Activated naive CD4-positive, alpha-beta T cell treated with anti-CD3 and anti-CD28 coated beads, Interleukin-2, amount 50 U/mL, for 24 hours (primary cell): ENCODE data around the gene PYGO2.
A peak's percentile ranks its signal among the peaks of the same experiment; 100 is the strongest.

ENCODE experiments used
- H3K27ac Mint-ChIP-seq: one replicate; pipeline ENCODE4 v1.8.0; 2021; ENCODE audit warnings: mild to moderate bottlenecking, mixed read lengths
- H3K27me3 Mint-ChIP-seq: one replicate; pipeline ENCODE4 v1.8.0; 2021; ENCODE audit warnings: mixed read lengths
- H3K36me3 Mint-ChIP-seq: one replicate; pipeline ENCODE4 v1.8.0; 2021; ENCODE audit warnings: mixed read lengths
- H3K4me1 Mint-ChIP-seq: one replicate; pipeline ENCODE4 v1.8.0; 2021; ENCODE audit warnings: mixed read lengths
- H3K4me3 Mint-ChIP-seq: one replicate; pipeline ENCODE4 v1.8.0; 2021; ENCODE audit warnings: mild to moderate bottlenecking, mixed read lengths
- H3K9me3 Mint-ChIP-seq: one replicate; pipeline ENCODE4 v1.8.0; 2021; ENCODE audit warnings: mixed read lengths

The PYGO2 gene

DNA sequence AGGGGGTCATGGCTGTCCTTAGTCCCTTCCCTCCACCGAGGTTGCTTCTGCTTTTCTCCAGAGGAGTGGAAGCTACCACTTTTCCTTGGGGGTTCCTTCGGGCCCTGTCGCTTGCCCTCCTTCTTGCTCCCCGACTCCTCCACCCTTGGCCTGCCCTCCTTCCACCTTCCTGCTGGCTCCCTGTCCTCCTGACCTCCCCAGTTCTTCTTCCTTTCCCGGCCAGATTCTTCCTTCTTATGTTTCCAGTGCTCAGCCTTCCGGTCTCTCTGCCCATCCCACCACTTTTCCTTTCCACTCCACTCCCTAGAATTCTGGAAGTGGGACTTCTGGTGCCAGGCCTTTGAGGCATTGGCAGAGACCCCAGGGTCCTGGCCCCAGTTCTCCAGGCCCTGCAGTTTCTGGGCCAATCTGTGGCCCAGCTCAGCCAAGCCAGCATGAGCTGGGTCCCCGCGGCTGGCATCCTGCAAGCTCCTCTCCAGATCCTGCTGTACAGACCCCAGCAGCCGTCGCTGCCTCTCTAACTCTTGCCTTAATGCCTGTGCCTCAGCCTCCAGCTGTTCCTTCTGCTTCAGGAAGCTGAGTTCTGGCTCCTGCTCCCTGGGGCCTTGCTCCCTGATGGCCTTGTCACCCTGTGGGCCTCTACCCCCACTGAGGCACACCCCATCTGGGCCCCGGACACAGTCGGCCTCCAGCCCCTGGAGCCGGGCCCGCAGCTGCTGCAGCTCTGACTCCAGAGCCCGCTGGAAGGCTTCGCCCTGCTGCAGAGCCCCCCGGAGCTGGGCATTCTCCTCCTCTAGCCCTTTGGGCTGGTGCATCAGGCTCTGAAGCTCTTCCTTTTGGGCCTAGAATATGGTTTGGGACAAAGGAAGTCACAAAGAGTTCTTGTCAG lies 15.4 kb downstream of the PYGO2 start:
- H3K4me1 Mint-ChIP-seq = peaks cover 43% of the 10 kb centered on the region
- H3K36me3 Mint-ChIP-seq = peaks cover 11% of the 10 kb centered on the region
- H3K4me3 Mint-ChIP-seq = no peak overlapping the region
- no peaks in the 10 kb centered on the region for H3K9me3 Mint-ChIP-seq
- H3K27me3 Mint-ChIP-seq = no peaks in the 10 kb centered on the region
- H3K27ac Mint-ChIP-seq = peak overlapping the region; percentile 53

DNA sequence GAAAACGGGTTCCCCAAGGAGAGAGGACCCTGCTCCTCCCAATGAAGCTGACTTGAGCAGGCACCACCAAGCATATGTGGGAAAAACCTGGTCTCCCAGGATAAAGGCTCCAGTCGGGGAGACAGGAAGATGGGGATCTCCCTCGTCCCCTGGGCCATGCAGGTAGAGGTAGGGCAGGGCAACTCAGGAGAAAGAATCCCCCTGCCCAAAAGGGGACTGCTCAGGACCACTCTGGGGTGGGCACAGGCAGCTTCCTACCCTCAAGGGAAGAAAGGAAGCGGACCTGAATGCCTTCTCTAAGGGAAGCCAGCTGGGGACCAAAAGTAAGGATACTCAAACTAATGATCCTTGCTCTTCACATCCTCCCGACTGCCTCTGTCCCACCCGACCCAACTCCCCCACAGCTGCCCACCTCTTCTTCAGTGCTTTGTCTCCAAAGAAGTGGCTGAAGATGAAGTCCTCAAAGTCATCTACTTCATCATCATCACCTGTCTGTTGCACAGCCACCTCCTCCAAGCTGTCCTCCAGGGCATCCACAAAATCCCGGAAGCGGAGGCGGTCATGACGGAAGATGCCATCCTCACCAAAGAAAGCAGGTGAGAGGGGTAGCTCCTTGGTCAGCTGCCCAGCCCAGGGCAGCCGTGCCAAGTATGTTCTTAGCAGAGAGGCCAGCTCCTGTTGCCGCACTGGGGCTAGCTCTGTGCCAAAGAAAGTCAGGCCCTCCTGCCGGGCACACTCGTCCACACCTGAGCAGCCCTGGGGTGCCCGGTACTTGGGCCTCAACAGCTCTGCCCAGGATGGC lies 16.2 kb downstream of the PYGO2 start:
- no peak overlapping the region for H3K4me3 Mint-ChIP-seq
- no peak overlapping the region for H3K27ac Mint-ChIP-seq
- H3K36me3 Mint-ChIP-seq = peaks cover 7% of the 10 kb centered on the region
- H3K27me3 Mint-ChIP-seq = no peaks in the 10 kb centered on the region
- H3K9me3 Mint-ChIP-seq = no peaks in the 10 kb centered on the region
- H3K4me1 Mint-ChIP-seq = peaks cover 43% of the 10 kb centered on the region

DNA sequence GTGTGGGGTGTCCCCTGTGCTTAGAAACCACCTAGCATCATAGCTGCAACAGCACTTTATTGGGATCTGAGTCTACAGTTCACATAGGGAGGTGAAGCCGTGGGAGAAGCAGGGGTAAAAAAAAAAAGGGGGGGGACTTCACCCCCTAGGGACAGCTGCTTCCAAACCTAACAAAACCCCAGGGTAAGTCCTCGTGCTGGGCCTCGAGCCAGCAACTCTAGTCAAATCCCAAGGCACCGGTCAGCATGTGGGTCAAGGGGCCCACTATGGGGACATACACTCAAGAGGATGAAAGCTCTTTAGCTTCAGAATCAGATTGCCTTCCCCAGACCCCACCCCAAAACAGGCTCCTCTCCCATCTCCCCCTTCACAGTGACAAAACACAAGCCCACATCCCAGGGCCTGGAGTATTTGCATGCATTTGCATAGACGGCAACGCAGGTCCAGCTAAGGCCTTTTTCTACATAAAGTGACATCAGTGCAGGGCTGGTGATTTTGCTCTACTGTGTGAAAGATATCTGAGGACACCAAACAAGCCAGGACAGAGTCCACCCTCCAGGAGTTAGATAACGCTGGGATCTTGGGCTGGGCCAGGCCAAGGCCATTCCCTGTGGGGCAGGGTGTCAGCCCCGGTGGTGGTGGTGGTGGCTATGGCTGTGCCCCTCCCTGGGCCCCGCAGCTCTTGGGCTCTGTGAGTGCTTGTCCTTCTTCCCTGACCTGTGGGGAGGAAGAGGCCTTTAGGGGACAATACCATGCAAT lies 17.0 kb downstream of the PYGO2 start:
- Mint-ChIP-seq H3K27me3 (no peaks in the 10 kb centered on the region), H3K27ac (no peak overlapping the region), H3K4me1 (peaks cover 46% of the 10 kb centered on the region), H3K36me3 (peaks cover 7% of the 10 kb centered on the region), H3K9me3 (no peaks in the 10 kb centered on the region), H3K4me3 (no peak overlapping the region)

DNA sequence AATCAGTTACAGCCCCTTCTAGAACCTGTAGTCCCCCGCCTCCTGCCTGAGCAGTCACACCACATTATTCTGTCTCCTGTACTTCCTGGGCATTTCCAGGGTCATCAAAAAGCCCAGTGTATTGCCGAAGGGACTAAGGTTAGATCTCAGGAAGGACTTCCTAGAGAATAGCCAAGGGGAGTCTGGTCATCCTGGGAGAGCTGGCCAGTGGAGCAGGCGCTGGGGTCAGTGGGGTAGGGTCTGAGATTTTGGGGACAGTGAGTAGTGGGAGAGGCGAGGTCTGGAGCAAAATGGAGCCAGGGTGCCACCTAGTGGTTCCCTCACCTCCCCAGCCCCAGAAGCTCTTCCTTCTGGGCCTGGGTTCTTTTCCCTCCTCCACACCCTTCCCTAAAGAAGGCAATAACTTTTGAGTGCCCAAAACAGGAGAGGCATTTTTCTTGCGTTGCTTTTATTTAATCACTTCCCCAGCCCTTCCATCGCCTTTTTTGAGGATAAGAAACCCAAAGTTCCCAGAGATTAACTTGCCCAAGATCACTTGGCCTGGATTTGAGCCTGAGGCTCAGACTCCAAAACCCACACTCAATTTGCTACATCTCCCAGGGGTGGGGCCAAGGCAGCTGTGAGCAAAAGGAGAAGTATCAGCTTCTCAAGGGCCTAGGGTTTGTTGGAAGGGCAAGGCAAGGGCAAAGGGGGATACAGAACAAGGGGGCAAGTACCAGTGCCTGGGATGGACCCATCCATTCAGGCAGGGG lies 17.8 kb downstream of the PYGO2 start:
- H3K9me3 Mint-ChIP-seq = no peaks in the 10 kb centered on the region
- peaks cover 46% of the 10 kb centered on the region for H3K4me1 Mint-ChIP-seq
- peaks cover 7% of the 10 kb centered on the region for H3K36me3 Mint-ChIP-seq
- peak overlapping the region; percentile 80 for H3K27ac Mint-ChIP-seq
- H3K27me3 Mint-ChIP-seq = no peaks in the 10 kb centered on the region
- no peak overlapping the region for H3K4me3 Mint-ChIP-seq

DNA sequence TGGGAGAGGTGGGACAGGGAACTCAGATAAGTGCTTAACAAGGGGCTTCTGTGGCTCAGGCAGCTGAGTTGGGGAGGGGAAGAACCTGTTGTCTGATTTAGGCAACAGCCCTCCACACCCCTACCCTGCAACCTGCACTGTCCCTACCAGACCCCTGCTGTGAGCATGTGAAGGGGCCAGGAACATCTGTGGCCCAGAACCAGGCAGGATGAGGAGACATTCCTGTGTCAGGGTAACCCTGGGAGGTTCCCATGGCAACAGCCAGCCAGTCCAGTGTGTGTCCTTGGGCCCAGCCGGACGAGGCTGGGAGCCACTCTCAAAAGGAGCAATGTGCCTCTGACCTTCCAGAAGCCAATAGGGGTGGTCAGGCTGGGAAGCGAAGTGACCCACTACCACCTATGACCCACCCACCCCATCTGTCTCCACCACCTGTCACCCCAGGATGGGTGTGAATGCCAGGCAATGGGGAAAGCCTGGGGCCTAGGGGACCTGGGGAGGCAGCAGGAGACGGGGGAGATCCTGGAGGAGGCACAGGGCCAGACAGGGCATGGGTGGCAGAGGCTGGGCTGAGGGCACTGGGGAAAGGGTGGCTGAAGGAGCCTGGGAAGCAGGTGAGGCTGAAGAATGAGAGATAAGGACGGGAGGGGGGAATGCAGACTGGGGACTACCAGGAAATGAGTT lies 20.1 kb downstream of the PYGO2 start:
- peaks cover 4% of the 10 kb centered on the region for H3K36me3 Mint-ChIP-seq
- H3K9me3 Mint-ChIP-seq = no peaks in the 10 kb centered on the region
- no peaks in the 10 kb centered on the region for H3K27me3 Mint-ChIP-seq
- peaks cover 58% of the 10 kb centered on the region for H3K4me1 Mint-ChIP-seq
- H3K4me3 Mint-ChIP-seq = no peak overlapping the region
- H3K27ac Mint-ChIP-seq = peak overlapping the region; percentile 46

DNA sequence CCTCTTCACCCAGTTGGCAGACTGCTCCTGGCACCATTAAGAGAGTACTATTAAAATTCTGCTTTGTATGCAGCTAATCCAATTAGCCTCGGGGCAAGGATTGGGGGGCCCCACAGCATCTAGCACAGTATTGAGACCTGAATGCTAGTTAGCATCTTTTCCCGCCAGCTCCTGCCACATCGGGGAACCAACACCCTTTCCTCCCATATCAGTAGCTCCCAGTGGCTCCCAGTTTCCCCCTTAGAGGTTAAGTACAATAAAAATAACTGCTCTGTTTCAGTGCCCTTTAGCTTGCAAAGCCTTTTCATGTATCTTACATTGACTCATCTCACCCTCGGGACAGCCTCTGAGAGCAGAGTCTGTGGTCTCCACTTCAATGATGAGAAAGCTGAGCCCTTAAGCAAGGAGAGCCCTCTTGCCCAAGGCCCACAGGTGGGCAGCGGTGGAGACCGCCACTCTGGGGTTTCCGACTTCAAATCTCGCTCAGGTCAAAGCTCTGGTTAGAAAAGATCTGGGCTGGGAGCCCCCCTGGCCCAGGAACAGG lies 20.9 kb downstream of the PYGO2 start:
- Mint-ChIP-seq H3K27ac (peak overlapping the region; percentile 83), H3K36me3 (peaks cover 2% of the 10 kb centered on the region), H3K4me3 (peak overlapping the region; percentile 55), H3K27me3 (no peaks in the 10 kb centered on the region), H3K4me1 (peaks cover 61% of the 10 kb centered on the region), H3K9me3 (no peaks in the 10 kb centered on the region)

DNA sequence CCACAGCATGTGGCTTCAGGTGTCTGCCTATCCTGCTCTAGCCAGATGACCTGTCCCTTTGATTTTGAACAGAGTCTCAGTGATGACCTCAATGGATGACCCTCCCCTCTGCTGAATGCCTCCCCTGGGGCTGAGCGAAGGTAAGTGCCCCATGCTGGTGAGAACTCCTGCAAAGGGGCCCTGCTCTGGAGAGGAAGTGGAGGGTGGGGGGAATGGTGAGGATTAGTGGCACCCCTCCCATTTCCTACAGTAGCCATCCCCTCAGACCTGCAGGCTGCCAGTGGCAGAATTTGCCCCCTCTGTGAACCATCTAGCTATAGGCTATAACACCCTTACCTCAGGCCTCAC lies 21.4 kb downstream of the PYGO2 start:
- Mint-ChIP-seq H3K4me1 (peaks cover 63% of the 10 kb centered on the region), H3K36me3 (peaks cover 2% of the 10 kb centered on the region), H3K4me3 (no peak overlapping the region), H3K9me3 (no peaks in the 10 kb centered on the region), H3K27me3 (no peaks in the 10 kb centered on the region), H3K27ac (peak overlapping the region; percentile 83)

DNA sequence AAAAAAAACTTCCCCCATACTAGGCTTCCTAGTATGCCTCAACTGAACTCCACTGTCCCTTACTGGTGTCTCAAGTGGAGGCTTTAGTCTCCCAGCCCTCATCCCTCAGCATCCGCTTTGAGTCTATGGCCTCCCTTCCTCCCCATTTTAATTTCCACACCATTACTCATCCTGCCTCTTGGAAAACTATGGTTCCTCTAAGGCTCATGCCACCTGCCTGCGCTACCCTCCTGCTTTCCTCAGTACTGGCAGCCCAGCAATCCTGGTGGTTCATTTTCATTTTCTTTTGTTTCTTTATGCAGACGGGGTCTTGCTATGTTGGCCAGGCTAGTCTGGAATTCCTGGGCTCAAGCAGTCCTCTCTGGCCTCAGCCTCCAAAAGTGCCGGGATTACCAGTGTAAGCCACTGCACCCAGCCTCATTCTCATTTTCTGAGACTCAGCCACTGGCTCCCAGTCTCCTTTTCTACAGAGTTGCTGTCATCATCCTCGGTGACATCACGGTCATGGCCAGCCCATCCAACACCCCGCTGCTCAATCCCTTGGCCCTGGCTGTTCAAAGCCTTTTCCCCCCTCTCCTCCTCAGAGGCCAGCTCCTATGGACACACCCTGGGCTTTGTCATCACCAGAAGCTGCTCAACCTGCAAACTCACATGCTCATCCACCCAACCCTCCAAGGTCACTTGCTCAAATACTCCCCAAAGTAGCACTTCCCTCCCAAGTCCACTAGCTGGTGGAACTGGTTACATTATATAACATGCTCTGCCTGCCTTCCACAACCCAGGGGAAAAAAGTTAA lies 22.8 kb downstream of the PYGO2 start:
- Mint-ChIP-seq H3K36me3 (peaks cover 2% of the 10 kb centered on the region), H3K27ac (peak overlapping the region; percentile 37), H3K27me3 (no peaks in the 10 kb centered on the region), H3K9me3 (no peaks in the 10 kb centered on the region), H3K4me3 (peak overlapping the region; percentile 68), H3K4me1 (peaks cover 62% of the 10 kb centered on the region)

DNA sequence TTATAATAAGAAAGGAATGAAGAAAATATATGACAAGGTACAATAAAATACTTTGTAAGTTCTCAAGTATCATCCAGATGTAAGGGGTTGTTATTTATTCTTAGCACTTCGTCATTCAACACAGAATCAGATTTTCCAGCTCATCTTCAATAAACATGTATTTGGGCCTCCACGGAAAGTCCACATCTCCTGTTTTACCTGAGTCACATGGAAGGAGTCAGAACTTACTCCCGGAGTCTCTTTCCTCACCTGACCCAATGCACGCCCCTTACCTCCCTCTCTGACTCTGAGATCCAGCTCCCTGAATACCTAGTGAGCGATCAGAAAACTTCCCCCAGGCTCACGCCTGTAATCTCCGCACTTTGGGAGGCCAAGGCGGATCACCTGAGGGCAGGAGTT lies 23.6 kb downstream of the PYGO2 start:
- Mint-ChIP-seq H3K27me3 (no peaks in the 10 kb centered on the region), H3K36me3 (peaks cover 2% of the 10 kb centered on the region), H3K4me3 (peak overlapping the region; percentile 98), H3K9me3 (no peaks in the 10 kb centered on the region), H3K27ac (peak overlapping the region; percentile 98), H3K4me1 (peaks cover 56% of the 10 kb centered on the region)

DNA sequence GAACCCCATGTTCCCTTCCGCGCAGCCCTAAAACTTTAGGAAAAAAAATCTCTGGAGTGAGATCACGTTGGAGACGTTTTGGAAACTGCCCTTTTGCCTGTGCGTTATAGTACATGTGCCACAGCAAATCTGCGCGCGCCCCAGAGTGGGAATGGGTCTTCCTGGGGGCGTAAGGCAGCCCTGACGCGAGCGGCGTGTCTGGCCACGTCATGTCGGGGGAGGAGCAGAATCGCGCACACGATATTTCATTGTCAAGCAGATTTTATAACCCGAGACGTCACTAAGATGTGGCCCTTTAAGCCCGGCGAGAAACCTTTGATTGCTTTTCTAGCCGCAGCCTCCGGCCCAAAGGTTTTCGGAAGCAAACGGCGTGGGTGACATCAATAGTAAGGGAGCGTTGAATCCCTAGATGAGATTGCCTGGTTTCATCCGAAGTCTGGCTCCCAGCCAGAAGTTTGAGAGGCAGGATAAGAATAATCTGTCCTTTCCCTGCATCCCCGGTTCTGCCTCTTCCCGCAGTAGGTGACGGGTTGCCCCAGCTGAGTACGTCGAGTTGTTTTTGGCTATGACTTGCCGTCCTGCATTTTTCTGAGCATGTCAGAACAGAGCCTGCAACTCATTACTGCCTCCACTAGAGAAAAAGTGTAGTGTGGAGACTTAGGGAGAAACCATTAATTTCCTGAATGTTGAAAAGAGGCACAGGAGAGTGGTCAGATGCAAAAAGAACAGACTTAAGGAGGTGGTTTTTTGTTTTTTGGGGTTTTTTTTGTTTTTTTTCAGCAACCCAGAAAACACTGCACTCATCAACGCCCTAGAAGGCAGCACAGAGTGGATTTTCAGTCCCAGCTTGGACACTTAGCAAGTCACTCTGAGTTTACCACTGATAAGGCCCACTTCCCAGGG lies 24.2 kb downstream of the PYGO2 start:
- peak overlapping the region; percentile 98 for H3K4me3 Mint-ChIP-seq
- peaks cover 2% of the 10 kb centered on the region for H3K36me3 Mint-ChIP-seq
- peaks cover 50% of the 10 kb centered on the region for H3K4me1 Mint-ChIP-seq
- H3K9me3 Mint-ChIP-seq = no peaks in the 10 kb centered on the region
- no peaks in the 10 kb centered on the region for H3K27me3 Mint-ChIP-seq
- H3K27ac Mint-ChIP-seq = peak overlapping the region; percentile 98

DNA sequence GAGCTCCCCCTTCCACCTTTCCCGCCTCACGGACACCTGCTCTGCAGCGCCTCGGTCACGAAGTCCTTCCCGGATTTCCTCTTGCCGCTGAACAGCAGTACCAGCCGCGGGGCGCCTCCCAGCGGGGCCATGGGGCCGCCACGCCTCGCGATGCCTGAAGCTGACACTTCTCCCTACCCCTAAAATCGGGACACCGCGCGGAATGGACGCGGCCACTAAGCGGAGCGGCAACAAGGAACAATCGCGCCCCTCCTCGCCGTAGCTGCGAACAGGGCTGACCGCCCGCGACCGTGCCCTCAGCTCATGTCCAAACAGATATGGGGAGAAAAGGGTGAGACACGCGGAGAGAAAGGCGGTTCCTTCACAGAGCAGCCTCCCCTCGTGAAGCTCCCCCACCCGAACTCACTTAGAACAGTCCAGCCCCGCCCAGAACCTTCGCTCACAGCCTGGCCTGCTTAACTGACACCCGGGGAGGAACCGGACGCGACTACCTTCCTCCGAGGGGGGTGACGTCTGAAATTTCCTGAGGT lies 25.0 kb downstream of the PYGO2 start, which contains the start of gene PMVK:
TSS of gene PMVK (minus strand) at position 165 of the 530 bp plus-strand sequence. CDS start at position 131, 34 bp downstream.
- H3K36me3 Mint-ChIP-seq = peaks cover 2% of the 10 kb centered on the region
- H3K9me3 Mint-ChIP-seq = no peaks in the 10 kb centered on the region
- peak within 1 kb of the TSS; percentile 98 for H3K4me3 Mint-ChIP-seq
- H3K4me1 Mint-ChIP-seq = peaks cover 48% of the 10 kb centered on the region
- no peaks in the 10 kb centered on the region for H3K27me3 Mint-ChIP-seq
- H3K27ac Mint-ChIP-seq = peak within 1 kb of the TSS; percentile 98

DNA sequence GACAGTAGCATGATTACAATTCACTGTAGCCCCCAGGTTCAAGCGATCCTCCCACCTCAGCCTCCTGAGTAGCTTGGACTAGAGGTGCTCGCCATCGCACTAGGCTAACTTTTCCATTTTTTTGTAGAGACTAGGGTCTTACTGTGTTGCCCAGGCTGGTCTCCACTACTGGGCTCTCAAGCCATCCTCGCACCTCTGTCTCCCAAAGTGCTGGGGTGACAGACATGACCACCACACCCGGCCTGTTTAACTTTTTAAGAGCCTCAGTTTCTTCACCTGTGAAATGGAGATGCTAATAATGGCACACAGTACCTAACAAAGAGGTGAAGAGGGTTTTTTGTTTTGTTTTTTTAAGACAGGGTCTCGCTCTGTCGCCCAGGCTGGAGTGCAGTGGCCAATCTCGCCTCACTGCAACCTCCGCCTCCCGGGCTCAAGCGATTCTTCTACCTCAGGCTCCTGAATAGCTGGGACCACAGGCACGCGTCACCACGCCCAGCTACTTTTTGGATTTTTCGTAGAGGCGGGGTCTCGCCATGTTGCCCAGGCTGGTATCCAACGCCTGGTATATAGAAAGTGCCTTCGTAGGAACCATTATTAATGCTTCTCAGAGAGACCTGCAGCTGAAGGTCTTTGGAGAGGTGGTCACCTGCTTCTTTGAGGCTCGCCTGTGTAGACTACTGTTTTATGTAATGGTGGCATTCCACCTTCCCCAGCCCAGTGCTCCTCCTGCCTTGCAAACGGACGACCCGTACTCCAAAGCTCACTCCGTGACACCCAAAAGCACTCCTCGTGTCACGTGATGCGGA lies 25.6 kb downstream of the PYGO2 start:
- H3K9me3 Mint-ChIP-seq = no peaks in the 10 kb centered on the region
- H3K4me1 Mint-ChIP-seq = peaks cover 44% of the 10 kb centered on the region
- H3K27me3 Mint-ChIP-seq = no peaks in the 10 kb centered on the region
- H3K36me3 Mint-ChIP-seq = peaks cover 2% of the 10 kb centered on the region
- peak overlapping the region; percentile 98 for H3K4me3 Mint-ChIP-seq
- H3K27ac Mint-ChIP-seq = peak overlapping the region; percentile 98
